ENCODE results near the gene CFAP57.

Gene CFAP57

GRCh38 chr1:43147625-43148327, 24.4 kb upstream of the CFAP57 start:
- no peaks in the 10 kb centered on the region for H3K79me2 ChIP-seq (ENCODE audit: insufficient read depth, low read length)
- H3K36me3 ChIP-seq (ENCODE audit: low read length), result no peaks in the 10 kb centered on the region
- H3K4me3 ChIP-seq (ENCODE audit: insufficient read depth, low read length, poor library complexity, severe bottlenecking), result no peak overlapping the region
- no peak overlapping the region for H3K9ac ChIP-seq (ENCODE audit: low read length)
- no peak overlapping the region for H2AFZ ChIP-seq (ENCODE audit: low read depth, low read length, severe bottlenecking)
- H3K27ac ChIP-seq (ENCODE audit: low read depth, low read length), result no peak overlapping the region
- H3K9me3 ChIP-seq (ENCODE audit: insufficient read depth, low read length), result no peaks in the 10 kb centered on the region
- no peak for TF ChIP-seq EZH2phosphoT487 (conservative IDR thresholded peaks at IDR 0.05; ENCODE audit: low read length)
- TF ChIP-seq, protein P1, sequence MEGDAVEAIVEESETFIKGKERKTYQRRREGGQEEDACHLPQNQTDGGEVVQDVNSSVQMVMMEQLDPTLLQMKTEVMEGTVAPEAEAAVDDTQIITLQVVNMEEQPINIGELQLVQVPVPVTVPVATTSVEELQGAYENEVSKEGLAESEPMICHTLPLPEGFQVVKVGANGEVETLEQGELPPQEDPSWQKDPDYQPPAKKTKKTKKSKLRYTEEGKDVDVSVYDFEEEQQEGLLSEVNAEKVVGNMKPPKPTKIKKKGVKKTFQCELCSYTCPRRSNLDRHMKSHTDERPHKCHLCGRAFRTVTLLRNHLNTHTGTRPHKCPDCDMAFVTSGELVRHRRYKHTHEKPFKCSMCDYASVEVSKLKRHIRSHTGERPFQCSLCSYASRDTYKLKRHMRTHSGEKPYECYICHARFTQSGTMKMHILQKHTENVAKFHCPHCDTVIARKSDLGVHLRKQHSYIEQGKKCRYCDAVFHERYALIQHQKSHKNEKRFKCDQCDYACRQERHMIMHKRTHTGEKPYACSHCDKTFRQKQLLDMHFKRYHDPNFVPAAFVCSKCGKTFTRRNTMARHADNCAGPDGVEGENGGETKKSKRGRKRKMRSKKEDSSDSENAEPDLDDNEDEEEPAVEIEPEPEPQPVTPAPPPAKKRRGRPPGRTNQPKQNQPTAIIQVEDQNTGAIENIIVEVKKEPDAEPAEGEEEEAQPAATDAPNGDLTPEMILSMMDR (IDR thresholded peaks at IDR 0.05; ENCODE audit: insufficient read depth, low read length, poor library complexity, severe bottlenecking), result no peak
- no peaks in the 10 kb centered on the region for H3K27me3 ChIP-seq (ENCODE audit: low read length)
- H3K9me2 ChIP-seq (replicated peaks; ENCODE audit: insufficient read depth, low read length), result no peaks in the 10 kb centered on the region
- H3K4me2 ChIP-seq (ENCODE audit: low read depth, low read length, poor library complexity, severe bottlenecking), result no peak overlapping the region
- no peaks in the 10 kb centered on the region for H4K20me1 ChIP-seq (ENCODE audit: low read depth, low read length)
- H3F3A ChIP-seq (ENCODE audit: insufficient read depth), result no peaks in the 10 kb centered on the region

GRCh38 chr1:43149889-43150288, 22.2 kb upstream of the CFAP57 start:
- H3K79me2 ChIP-seq (ENCODE audit: insufficient read depth, low read length), result no peaks in the 10 kb centered on the region
- TF ChIP-seq, protein P1 (IDR thresholded peaks at IDR 0.05; ENCODE audit: insufficient read depth, low read length, poor library complexity, severe bottlenecking), result no peak
- TF ChIP-seq EZH2phosphoT487 (conservative IDR thresholded peaks at IDR 0.05; ENCODE audit: low read length), result no peak
- no peaks in the 10 kb centered on the region for H3F3A ChIP-seq (ENCODE audit: insufficient read depth)
- H3K4me3 ChIP-seq (ENCODE audit: insufficient read depth, low read length, poor library complexity, severe bottlenecking), result no peak overlapping the region
- H2AFZ ChIP-seq (ENCODE audit: low read depth, low read length, severe bottlenecking), result no peak overlapping the region
- no peak overlapping the region for H3K27ac ChIP-seq (ENCODE audit: low read depth, low read length)
- no peaks in the 10 kb centered on the region for H4K20me1 ChIP-seq (ENCODE audit: low read depth, low read length)
- no peaks in the 10 kb centered on the region for H3K36me3 ChIP-seq (ENCODE audit: low read length)
- no peak overlapping the region for H3K4me2 ChIP-seq (ENCODE audit: low read depth, low read length, poor library complexity, severe bottlenecking)
- no peaks in the 10 kb centered on the region for H3K9me2 ChIP-seq (replicated peaks; ENCODE audit: insufficient read depth, low read length)
- H3K9ac ChIP-seq (ENCODE audit: low read length), result no peak overlapping the region
- no peaks in the 10 kb centered on the region for H3K9me3 ChIP-seq (ENCODE audit: insufficient read depth, low read length)
- H3K27me3 ChIP-seq (ENCODE audit: low read length), result no peaks in the 10 kb centered on the region

DNA sequence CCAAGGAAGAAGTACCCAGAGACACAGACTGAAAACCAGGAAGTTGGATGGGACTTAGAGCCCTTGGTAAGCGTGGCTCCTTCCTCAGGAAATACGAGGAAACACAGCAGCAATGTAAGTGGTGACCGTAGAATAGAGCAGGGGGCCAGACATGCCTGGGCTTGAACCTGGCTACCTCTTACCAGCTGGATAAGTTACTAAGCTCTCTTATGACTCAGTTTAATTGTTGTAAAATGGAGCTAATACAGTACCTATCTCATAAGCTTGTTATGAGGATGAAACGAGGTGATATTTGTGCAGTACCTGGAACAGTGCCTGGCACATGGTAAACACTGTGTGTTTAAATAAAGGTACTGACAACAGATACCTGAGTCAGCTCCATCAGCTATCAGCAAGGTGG, 19.3 kb upstream of the CFAP57 start:
- Histone ChIP-seq H3K9me2 (replicated peaks; ENCODE audit: insufficient read depth, low read length) (no peaks in the 10 kb centered on the region), H4K20me1 (ENCODE audit: low read depth, low read length) (no peaks in the 10 kb centered on the region), H2AFZ (ENCODE audit: low read depth, low read length, severe bottlenecking) (no peak overlapping the region), H3K36me3 (ENCODE audit: low read length) (no peaks in the 10 kb centered on the region), H3K27me3 (ENCODE audit: low read length) (no peaks in the 10 kb centered on the region), H3K4me3 (ENCODE audit: insufficient read depth, low read length, poor library complexity, severe bottlenecking) (no peak overlapping the region), H3K4me2 (ENCODE audit: low read depth, low read length, poor library complexity, severe bottlenecking) (no peak overlapping the region), H3K9me3 (ENCODE audit: insufficient read depth, low read length) (no peaks in the 10 kb centered on the region), H3F3A (ENCODE audit: insufficient read depth) (no peaks in the 10 kb centered on the region), H3K79me2 (ENCODE audit: insufficient read depth, low read length) (no peaks in the 10 kb centered on the region), H3K27ac (ENCODE audit: low read depth, low read length) (no peak overlapping the region), H3K9ac (ENCODE audit: low read length) (no peak overlapping the region)
- TF ChIP-seq, protein P1 (IDR thresholded peaks at IDR 0.05; ENCODE audit: insufficient read depth, low read length, poor library complexity, severe bottlenecking), result no peak
- no peak for TF ChIP-seq EZH2phosphoT487 (conservative IDR thresholded peaks at IDR 0.05; ENCODE audit: low read length)
